Measurements from ENCODE around the gene MTERF4.

Gene MTERF4

DNA sequence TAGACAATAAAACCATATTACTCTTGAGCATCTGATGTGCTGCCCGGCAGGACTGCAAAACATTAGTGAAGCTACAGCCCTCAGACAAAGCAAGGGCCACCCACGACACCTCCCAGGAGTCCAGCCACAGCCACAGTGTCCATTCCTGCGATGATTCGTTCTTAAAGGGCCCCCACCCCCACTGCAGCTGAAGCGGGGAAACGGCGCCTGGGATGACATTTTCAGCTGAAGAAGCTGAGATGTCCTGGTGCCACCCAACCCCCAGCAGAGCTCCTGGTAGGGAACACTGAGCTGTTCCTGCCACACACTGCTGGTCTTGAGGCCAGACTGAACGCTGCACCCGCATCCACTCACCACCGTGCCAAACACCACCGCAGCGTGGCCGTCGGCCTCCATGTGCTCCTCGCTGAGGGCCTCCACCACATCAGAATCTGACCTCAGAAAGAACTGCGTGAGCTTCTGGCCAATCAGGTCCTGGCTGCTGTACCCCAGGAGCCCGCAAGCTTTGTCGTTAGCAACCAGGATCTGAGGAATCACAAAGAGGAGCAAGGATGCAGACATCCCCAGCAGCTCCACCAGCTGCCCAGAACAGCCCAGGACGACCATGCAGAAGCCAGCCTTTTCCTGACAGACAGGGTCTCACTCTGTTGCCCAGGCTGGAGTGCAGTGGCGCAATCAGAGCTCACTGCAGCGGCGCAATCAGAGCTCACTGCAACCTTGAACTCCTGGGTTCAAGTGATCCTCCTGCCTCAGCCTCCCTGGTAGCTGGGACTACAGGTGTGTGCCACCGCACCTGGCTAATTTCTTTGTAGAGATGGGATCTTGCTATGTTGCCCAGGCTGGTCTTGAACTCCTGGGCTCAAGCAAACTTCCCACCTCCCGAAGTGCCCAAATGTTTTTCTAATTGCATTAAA, 37.7 kb upstream of the MTERF4 start:
- no peaks in the 10 kb centered on the region for H3K27me3 Mint-ChIP-seq
- H3K27ac Mint-ChIP-seq = no peak overlapping the region
- no peaks in the 10 kb centered on the region for H3K4me1 Mint-ChIP-seq (ENCODE audit: low read depth)
- H3K36me3 Mint-ChIP-seq (ENCODE audit: low read depth) = peaks cover 96% of the 10 kb centered on the region
- H3K9me3 Mint-ChIP-seq = no peaks in the 10 kb centered on the region
- no peak overlapping the region for H3K4me3 Mint-ChIP-seq
- no peak for DNase-seq

DNA sequence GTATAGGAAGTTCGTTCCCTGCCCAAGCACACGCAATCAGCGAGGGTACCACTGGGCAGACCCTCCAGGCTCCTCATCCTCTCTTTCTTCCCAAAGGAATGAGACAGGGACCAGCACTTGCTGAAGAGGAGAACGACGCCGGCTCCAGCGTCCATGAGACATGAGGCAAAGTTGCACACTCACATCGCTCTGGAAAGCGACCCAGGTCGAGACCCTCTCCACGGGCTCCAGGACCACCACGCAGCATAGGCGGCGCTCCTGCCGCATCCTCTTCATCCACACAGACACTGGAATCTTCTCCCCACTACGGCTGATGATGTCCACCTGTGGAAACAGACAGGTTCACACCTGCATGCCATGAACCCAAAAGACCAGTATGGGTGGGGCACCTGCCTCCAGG, 36.4 kb upstream of the MTERF4 start:
- no peak for DNase-seq
- Mint-ChIP-seq H3K4me1 (ENCODE audit: low read depth) (no peaks in the 10 kb centered on the region), H3K27me3 (no peaks in the 10 kb centered on the region), H3K36me3 (ENCODE audit: low read depth) (peaks cover 98% of the 10 kb centered on the region), H3K4me3 (no peak overlapping the region), H3K27ac (no peak overlapping the region), H3K9me3 (no peaks in the 10 kb centered on the region)

DNA sequence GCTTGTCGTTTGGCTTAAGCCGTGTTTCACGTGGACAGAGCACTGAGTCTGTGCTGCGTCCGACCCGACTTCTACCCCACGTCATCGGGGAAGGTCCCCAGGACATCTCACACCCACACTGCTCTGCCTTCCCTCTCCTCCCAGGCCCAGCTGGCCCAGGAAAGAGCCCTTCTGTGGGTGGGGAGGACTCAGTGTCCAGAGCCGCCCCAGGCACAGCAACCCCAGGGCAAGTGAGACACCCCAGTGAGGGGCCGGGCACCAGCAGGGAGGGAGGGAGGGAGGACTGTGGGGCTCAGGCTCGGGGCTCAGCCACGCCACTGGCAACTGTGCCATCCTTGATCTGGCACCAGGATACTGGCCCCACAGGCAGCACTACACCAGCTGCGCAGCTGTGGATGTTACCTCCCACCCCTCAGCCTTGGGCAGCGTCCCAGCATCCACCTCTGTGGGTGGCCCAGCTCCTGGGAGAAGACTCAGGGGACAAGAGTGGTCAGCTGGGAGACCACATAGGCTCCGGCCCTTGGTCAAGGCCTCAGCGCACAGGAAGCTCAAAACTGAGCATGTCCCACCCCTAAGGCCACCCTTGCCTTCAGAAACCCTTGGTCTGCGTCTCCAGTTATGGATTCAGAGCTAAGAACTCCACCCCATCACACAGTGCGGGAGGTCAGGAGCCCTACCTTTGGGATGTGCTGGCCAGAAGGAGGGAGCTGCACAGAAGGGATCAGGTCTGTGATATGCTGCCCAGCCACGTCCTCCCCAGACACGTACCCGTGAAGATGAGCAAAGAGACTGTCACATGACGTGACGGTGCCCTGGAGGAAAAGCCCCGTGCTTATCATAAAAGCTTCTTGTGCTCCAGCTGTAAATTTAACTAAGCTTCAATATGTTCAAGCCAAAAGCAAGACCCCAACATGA, 35.4 kb upstream of the MTERF4 start:
- H3K27ac Mint-ChIP-seq = no peak overlapping the region
- no peaks in the 10 kb centered on the region for H3K27me3 Mint-ChIP-seq
- H3K9me3 Mint-ChIP-seq = no peaks in the 10 kb centered on the region
- no peak for DNase-seq
- no peak overlapping the region for H3K4me3 Mint-ChIP-seq
- no peaks in the 10 kb centered on the region for H3K4me1 Mint-ChIP-seq (ENCODE audit: low read depth)
- H3K36me3 Mint-ChIP-seq (ENCODE audit: low read depth) = peaks cover 99% of the 10 kb centered on the region

DNA sequence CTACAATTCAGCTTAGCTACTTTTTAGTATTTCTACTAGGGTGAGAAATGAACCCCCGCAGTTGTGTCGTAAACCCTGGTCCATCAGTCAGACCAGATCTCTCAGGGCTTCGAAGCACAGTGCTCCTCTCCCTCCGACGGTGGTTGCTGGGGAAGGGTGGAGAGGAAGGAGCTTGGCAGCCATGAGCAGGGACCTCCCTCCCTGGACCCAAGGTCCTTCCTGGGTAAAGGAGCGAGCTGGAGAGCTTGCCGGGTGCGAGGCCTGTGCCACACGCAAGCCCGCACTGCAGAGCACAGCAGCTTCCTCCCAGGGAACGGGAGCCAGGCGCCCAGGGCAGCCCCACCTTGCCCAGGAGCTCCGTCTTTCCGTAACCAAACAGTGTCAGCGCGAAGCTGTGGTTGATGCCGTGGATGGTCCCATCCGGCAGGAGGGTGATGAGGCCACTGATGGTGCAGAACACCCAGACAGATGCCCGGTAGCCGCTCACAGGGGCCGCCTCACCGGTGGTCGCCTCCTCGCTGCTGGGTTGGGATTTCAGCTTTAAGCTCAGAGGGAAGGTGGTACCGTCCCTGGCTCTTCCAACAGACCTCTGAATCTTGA, 34.7 kb upstream of the MTERF4 start:
- H3K4me3 Mint-ChIP-seq = no peak overlapping the region
- DNase-seq = no peak
- H3K27me3 Mint-ChIP-seq = no peaks in the 10 kb centered on the region
- H3K4me1 Mint-ChIP-seq (ENCODE audit: low read depth) = no peaks in the 10 kb centered on the region
- H3K36me3 Mint-ChIP-seq (ENCODE audit: low read depth) = peaks cover 96% of the 10 kb centered on the region
- no peak overlapping the region for H3K27ac Mint-ChIP-seq
- H3K9me3 Mint-ChIP-seq = no peaks in the 10 kb centered on the region

DNA sequence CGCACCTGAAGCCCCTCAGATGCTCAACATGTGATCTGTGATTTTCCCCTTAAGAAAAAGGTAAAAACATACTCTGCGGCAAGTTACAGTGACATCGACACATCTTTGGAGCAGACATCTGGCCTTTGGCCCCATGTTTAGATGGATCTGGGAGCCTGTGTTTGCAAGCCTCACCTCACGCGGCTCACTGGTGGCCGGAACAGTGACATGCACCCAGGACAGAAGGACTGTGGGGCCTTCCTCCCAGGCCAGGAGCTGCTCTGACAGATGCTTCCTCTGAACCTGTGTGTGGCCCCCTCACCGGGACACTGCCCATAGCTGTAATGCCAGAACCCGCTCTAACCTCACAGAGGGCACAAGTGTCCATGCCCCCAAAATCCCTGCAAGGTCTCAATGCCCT, 34.1 kb upstream of the MTERF4 start:
- Mint-ChIP-seq H3K27ac (no peak overlapping the region), H3K9me3 (no peaks in the 10 kb centered on the region), H3K27me3 (no peaks in the 10 kb centered on the region), H3K36me3 (ENCODE audit: low read depth) (peaks cover 92% of the 10 kb centered on the region), H3K4me1 (ENCODE audit: low read depth) (no peaks in the 10 kb centered on the region), H3K4me3 (no peak overlapping the region)
- no peak for DNase-seq

DNA sequence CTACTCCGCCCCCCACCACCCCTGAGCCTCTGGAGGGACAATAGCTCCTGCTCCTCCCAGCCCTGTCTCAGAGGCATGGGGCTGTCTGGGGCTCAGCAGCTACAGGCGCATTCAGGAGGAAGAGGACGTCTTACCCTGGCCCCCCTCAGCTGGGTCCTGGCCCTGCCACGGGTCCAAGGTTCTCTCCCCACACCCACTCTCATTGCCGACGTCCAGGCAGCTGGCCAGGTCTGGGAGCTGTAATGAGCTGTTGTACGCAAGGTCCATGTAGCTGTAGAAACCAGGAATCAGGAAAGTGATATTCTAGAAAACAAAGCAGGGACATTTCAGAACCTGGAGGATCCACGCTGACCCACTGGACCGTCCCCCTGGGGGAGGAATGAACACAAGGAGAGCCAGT, 33.6 kb upstream of the MTERF4 start:
- DNase-seq = no peak
- H3K27ac Mint-ChIP-seq = no peak overlapping the region
- no peaks in the 10 kb centered on the region for H3K9me3 Mint-ChIP-seq
- no peaks in the 10 kb centered on the region for H3K27me3 Mint-ChIP-seq
- H3K4me3 Mint-ChIP-seq = no peak overlapping the region
- peaks cover 90% of the 10 kb centered on the region for H3K36me3 Mint-ChIP-seq (ENCODE audit: low read depth)
- H3K4me1 Mint-ChIP-seq (ENCODE audit: low read depth) = no peaks in the 10 kb centered on the region

DNA sequence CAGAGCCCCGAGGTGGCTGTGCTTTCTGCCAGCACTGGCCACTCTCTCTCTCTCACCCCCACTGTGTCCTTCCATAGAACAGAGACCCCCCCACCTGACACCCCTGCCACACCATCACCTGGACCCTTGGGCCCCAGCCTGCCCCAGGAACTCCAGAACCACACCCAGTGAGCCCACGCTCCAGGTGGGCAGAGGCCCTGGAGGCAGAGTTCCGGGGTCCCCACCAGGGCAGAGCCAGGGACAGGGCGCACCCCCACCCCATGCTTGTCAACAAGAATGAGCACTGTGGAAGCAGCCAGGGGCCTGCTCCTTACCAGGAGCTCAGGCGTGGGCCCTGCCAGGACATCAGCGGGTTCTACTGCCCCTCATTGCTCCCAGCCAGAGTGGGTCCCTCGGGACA, 32.6 kb upstream of the MTERF4 start:
- H3K4me1 Mint-ChIP-seq (ENCODE audit: low read depth) = peaks cover 3% of the 10 kb centered on the region
- no peak overlapping the region for H3K4me3 Mint-ChIP-seq
- no peak overlapping the region for H3K27ac Mint-ChIP-seq
- H3K9me3 Mint-ChIP-seq = no peaks in the 10 kb centered on the region
- no peak for DNase-seq
- peaks cover 90% of the 10 kb centered on the region for H3K36me3 Mint-ChIP-seq (ENCODE audit: low read depth)
- H3K27me3 Mint-ChIP-seq = no peaks in the 10 kb centered on the region

DNA sequence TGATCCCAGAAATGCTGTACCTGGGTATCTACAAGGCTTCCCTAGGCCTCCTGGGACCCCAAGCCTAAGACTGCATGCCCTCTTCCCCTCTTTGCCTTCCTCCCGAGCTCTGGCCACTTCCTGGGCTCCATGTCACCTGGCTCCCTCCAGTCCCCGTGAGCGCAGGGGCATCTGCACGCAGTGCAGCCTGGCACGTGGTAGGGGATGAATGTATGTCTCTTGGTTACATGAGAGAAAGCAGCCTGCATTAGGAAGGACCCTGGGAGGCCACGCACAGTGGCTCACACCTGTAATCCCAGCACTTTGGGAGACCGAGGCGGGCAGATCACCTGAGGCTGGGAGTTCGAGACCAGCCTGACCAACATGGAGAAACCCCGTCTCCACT, 31.3 kb upstream of the MTERF4 start:
- H3K27ac Mint-ChIP-seq = no peak overlapping the region
- no peak overlapping the region for H3K4me3 Mint-ChIP-seq
- no peaks in the 10 kb centered on the region for H3K9me3 Mint-ChIP-seq
- DNase-seq = no peak
- H3K4me1 Mint-ChIP-seq (ENCODE audit: low read depth) = peaks cover 15% of the 10 kb centered on the region
- peaks cover 89% of the 10 kb centered on the region for H3K36me3 Mint-ChIP-seq (ENCODE audit: low read depth)
- no peaks in the 10 kb centered on the region for H3K27me3 Mint-ChIP-seq

- H3K27ac Mint-ChIP-seq = no peak overlapping the region
- no peak for DNase-seq
- no peak overlapping the region for H3K4me3 Mint-ChIP-seq
- H3K4me1 Mint-ChIP-seq (ENCODE audit: low read depth) = peaks cover 21% of the 10 kb centered on the region
- peaks cover 89% of the 10 kb centered on the region for H3K36me3 Mint-ChIP-seq (ENCODE audit: low read depth)
- H3K27me3 Mint-ChIP-seq = no peaks in the 10 kb centered on the region
- H3K9me3 Mint-ChIP-seq = no peaks in the 10 kb centered on the region
These were observed 30.7 kb upstream of the MTERF4 start for GRCh38 chr2:241132538-241133435.

- no peaks in the 10 kb centered on the region for H3K27me3 Mint-ChIP-seq
- H3K36me3 Mint-ChIP-seq (ENCODE audit: low read depth) = peaks cover 89% of the 10 kb centered on the region
- no peaks in the 10 kb centered on the region for H3K9me3 Mint-ChIP-seq
- no peak overlapping the region for H3K4me3 Mint-ChIP-seq
- DNase-seq = no peak
- H3K4me1 Mint-ChIP-seq (ENCODE audit: low read depth) = peaks cover 32% of the 10 kb centered on the region
- H3K27ac Mint-ChIP-seq = no peak overlapping the region
These were observed 29.4 kb upstream of the MTERF4 start for GRCh38 chr2:241131531-241131930.

GRCh38 chr2:241130316-241130715, 28.2 kb upstream of the MTERF4 start:
- Mint-ChIP-seq H3K27me3 (no peaks in the 10 kb centered on the region), H3K4me1 (ENCODE audit: low read depth) (peaks cover 39% of the 10 kb centered on the region), H3K36me3 (ENCODE audit: low read depth) (peaks cover 88% of the 10 kb centered on the region), H3K4me3 (no peak overlapping the region), H3K27ac (no peak overlapping the region), H3K9me3 (no peaks in the 10 kb centered on the region)
- DNase-seq = no peak

GRCh38 chr2:241129086-241129871, 27.2 kb upstream of the MTERF4 start:
- H3K4me3 Mint-ChIP-seq = no peak overlapping the region
- peaks cover 39% of the 10 kb centered on the region for H3K4me1 Mint-ChIP-seq (ENCODE audit: low read depth)
- H3K36me3 Mint-ChIP-seq (ENCODE audit: low read depth) = peaks cover 82% of the 10 kb centered on the region
- H3K27me3 Mint-ChIP-seq = no peaks in the 10 kb centered on the region
- DNase-seq = no peak
- H3K9me3 Mint-ChIP-seq = no peaks in the 10 kb centered on the region
- H3K27ac Mint-ChIP-seq = peak overlapping the region; percentile 95

DNA sequence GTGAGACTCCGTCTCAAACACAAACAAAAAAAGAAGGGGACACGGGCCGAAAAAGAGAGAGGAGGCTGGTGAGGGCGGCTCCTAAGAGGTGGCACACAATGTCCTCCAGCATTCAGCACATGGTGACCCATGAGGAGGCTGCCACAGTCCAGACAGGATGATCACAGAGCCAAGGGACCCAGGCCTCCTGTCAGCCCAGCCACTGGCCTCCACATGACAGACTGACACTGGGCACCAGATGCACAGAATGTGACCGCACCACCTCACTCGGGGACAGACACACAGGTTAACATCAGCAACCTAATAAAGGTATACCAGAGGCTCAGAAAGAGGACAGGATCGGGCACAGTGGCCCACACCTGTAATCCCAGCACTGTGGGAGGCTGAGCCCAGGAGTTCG, 26.2 kb upstream of the MTERF4 start:
- Mint-ChIP-seq H3K4me1 (ENCODE audit: low read depth) (peaks cover 45% of the 10 kb centered on the region), H3K27ac (peak overlapping the region; percentile 95), H3K9me3 (no peaks in the 10 kb centered on the region), H3K36me3 (ENCODE audit: low read depth) (peaks cover 81% of the 10 kb centered on the region), H3K27me3 (no peaks in the 10 kb centered on the region), H3K4me3 (peak overlapping the region; percentile 56)
- no peak for DNase-seq
